HG03196 (cell line): ENCODE data around the gene HMOX1.
"Not testable (repeated sequence)": the region's sequence is repeated elsewhere in the genome, so short reads cannot be mapped to it uniquely, and the experiment has no call there.

Experiments used
- ATAC-seq: cut with Tn5 transposase; IDR thresholded peaks from one replicate; pipeline ENCODE4 v1.9.1; 2021; ENCODE audit not compliant: unreplicated experiment

The HMOX1 gene

DNA sequence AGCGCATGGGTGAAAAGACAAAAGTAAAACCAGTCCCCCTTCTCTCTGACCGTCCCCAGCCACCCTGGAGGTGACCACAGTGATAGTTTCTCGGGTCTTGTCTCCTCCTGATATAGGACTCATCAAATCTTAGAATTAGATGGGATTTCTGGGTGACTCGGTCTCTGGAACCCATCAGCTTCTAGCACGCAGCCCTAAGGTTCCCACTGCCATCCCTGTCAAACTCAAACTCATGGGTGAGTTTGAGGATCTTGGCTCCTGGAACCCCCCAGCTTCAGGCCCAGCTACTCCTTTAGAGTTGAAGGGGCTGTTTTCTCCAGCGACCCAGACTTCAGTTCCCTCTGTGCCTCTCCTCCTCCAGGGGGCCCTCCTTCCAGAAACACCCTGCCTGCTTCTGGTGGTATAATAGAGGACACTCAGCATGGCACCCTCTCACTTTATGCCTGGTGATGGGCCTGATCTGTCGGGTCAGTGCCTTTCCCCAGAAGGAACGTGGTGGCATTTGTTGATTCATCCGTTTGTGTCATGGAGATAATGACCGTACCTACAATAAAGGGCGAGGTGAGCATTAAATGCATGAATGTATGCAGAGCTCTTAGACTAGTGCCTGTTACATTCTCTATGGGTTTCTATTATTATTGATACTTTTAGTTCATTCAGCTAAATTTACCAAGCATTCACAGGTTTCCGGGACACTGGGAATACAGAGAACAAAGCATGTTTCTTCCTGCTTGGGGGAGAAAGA, 50.8 kb downstream of the HMOX1 start:
- no peak for ATAC-seq

DNA sequence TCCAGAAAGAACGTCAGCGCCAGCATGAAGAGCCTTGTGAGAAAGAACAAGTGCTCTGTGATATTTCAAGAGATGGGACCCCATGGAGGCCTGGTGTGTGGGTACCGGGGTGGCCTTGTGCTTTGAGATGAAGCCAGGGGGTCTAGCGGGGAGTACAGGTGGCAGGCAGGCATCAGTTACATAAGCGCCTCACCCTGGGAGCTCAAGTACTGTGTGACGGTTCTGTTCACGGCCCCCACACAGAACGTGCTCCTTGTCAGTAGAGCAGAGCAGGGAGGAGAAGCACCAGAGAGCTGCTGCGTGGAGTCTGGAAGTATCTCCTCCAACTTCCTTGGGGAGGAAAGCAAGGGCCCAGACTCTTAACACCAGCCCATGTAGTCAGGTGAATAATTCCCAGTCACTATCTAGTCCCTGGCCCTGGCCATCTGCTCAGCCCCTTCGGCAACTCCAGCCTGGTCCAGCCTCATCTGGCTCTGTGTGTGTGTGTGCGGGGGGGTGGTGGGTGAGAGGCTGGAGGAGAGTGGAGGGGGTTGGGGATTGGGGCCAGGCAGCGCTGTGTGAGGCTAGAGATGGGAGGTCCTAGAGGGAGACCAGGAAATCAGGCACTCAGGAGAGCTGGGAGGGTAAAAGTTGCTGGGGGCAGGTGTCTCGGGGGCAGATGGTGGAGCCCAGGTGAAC, 51.5 kb downstream of the HMOX1 start:
- no peak for ATAC-seq

DNA sequence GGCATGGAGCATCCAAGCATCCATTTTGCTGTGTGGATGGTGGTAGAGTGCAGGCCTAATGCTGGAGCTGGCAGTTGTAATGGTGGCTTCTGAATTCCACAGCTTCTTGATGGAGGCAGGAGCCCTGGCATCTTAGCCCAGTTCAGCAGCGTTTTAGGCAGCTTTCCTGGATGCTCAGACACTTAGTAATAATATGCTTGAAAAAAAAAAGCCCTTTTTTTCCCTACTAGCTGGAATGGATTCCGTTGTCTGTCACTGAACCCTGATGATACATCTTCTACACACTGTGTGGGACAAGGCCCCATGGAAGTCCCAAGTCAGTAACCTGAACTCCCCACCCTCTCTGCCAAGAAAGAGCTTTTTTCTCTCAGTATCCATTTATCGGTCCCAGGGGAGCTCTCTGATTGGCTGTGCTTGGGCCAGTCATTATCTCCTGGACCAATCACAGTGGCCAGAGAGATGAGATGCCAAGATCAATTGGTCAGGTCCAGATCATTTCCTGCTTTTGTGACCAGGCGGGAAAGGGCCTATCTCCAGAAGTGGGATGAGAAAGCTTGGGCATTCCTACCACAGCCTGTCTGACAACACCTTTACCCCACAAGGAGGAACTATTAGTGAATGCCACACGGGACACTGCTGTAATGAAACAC, 53.3 kb downstream of the HMOX1 start:
- ATAC-seq = no peak

DNA sequence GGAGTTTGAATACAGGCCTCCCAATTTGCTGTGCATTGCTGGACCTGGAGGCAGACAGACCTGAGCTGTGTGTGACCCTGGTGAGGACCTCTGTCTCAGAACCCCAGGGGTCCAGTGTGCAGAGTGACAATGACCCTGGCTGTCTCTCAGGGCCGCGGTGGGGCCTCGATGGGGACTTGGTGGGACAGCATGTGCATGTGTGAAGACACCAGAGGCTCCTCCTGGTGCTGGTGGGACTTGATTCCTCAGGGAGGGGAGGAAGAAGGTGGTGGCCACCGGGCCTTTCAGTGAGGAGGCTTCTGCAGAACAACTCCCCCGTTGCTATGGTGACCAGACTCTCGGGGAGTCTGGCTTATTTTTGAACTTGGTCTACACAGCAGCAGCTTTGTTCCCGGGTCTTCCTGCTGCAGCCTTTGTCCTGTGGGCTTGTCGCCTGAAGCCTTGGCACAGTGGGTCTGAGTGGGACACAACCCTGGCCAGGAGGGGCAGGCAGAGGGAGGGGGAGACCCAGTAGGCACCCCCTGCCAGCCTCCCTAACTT, 54.4 kb downstream of the HMOX1 start:
- no peak for ATAC-seq

DNA sequence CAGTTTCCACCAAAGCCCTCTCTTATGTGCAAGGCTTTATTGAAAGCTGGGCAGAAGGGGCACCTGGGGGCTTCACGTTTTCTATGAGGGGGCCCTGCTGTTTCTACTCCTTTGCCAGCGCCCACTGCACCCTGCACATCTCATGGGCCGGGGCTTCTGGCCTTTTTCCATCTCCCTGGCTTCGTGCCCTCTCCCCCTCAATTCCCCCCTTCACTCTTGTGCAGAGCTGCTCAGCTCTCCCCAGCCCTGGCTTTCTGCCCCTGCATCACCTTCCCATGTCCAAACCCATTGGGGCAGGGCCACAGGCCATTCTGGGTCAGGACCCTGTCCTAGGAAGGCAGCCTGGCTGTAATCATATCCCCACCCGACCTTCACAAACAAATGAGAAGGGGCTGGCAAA, 55.5 kb downstream of the HMOX1 start:
- ATAC-seq = no peak

DNA sequence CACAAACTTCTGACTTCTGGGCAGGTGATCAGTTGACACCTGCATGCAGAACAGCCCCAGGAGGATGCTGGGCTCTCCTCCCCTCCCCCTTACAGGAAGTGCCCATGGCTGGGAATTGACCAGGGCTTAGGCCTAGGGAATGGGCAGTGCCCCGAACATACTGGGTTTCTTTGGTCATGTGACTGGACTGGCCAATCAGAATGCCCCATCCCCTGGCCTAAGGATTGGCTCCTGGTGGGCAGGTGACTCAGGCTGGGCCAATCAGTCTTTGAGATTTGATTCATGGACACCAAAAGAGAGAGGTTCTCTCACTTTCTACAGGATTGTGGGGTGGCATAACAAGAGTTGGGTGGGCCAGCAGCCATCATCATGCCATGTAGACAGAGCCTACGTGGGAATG, 56.2 kb downstream of the HMOX1 start:
- no peak for ATAC-seq

DNA sequence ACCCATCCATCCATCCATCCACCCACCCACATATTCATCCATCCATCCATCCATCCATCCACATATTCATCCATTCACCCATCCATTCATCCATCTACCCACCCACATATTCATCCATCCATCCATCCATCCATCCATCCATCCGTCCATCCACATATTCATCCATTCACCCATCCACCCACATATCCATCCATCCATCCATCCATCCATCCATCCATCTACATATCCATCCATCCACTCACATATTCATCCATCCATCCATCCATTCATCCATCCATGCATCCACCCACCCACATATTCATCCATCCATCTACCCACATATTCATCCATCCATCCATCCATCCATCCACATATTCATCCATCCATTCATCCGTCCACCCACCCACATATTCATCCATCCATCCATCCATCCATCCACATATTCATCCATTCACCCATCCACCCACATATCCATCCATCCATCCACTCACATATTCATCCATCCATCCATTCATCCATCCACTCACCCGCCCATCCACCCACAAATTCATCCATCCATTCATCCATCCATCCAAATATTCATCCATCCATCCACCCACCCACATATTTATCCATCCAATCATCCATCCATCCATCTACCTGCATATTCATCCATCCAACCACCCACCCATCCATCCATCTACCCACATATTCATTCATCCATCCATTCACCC, 57.9 kb downstream of the HMOX1 start:
- ATAC-seq = not testable (repeated sequence)

DNA sequence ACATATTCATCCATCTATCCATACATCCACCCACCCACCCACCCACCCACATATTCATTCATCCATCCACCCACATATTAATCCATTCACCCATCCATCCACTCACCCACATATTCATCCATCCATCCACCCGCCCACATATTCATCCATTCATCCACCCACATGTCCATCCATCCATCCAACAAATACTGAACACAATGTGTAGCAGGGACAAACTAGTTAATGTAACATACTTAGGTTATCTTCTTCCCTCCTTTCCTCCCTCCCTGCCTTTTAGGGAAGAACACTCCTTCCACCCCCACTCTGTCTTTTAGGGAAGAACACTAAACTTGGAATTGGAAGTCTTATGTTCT, 58.4 kb downstream of the HMOX1 start:
- no peak for ATAC-seq

DNA sequence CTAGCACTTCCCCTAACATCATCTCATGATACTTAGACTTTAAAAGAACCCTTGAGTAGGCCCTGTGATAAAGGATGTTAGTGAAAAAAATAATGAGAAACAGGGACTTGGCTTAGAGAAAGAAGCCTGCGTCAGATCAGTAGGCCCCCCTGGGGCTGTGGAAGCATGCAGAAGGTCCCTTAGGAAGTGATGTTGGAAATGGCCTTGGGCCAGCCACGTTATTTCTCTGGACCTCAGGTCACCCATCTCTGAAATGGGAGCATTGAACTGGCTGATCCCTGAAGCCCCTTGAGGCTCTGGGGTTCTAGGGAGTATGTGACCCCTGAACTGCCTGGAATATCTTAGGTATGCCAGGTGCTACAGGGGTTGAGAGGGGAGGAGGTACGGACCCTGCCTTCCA, 59.2 kb downstream of the HMOX1 start:
- ATAC-seq = no peak

DNA sequence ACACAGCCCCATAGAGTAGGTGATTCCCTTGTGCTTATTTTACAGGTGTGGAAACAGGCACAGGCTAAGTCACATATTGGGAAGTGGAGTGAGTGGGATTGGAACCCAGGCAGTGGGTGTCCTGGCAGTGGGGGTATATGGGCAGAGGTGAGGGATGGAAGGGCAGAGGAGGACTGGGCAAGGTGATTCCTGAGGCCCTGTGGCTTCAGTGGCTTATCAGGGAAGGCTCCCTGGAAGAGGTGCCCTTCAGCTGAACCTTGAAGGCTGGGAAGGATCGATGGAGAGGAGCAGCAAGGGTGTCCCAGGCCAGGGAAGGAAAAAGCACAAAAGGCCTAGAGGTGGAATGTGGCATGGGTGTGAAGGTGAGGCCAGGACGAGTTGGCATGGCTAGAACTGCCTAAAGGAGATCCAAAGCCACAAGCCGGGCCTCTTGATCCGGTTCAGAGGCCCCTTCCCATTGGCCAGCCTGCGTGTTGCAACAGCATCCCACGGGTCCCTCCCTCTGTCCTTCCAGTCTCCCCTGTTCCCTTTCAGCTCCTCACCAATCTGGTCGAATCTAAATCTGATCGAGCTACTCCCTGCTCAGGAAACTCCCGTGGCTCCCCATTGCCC, 60.7 kb downstream of the HMOX1 start:
- no peak for ATAC-seq

DNA sequence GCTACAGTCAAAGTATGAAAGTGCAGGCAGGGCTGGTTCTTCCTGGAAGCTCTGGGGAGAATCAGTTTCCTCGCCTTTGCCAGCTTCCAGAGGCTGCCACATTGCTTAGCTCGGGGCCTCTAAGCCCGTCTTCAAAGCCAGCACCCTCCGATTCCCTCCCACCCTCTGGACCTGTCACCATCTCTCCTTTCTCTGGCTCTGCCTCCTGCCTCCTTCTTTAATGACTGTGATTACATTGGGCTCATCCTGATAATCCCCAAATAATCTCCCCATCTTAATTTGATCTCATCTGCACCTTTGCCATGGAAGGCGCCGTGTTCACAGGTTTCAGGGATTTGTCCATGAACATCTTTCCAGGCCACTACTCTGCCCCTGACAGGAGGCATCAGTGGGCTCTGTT, 61.6 kb downstream of the HMOX1 start:
- no peak for ATAC-seq

DNA sequence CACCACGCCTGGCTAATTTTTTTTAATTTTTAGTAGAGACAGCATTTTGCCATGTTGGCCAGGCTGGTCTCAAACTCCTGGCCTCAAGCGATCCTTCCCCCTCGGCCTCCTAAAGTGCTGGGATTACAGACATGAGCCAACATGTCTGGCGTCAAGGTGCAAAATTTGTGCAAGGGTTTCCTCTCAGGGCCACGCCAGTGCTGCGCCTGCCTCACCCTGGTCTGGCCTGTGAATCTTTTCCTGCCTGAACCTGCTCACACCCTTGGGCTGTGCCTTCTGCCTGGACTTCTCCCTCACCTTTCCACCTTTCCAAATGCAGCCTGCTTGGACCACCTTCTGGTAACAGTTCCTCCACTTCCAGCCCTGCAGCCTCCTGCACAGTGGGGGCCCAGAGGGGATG, 62.4 kb downstream of the HMOX1 start:
- ATAC-seq = no peak
